NCI-H1436 (cell line): ENCODE measurements around the gene TBX2.
"Not testable (repeated sequence)": the region's sequence is repeated elsewhere in the genome, so short reads cannot be mapped to it uniquely, and the experiment has no call there.

Experiments
- DNase-seq: peaks from one replicate; lab custom pipeline; 2025; lab: John Stamatoyannopoulos, UW

Gene TBX2

DNA sequence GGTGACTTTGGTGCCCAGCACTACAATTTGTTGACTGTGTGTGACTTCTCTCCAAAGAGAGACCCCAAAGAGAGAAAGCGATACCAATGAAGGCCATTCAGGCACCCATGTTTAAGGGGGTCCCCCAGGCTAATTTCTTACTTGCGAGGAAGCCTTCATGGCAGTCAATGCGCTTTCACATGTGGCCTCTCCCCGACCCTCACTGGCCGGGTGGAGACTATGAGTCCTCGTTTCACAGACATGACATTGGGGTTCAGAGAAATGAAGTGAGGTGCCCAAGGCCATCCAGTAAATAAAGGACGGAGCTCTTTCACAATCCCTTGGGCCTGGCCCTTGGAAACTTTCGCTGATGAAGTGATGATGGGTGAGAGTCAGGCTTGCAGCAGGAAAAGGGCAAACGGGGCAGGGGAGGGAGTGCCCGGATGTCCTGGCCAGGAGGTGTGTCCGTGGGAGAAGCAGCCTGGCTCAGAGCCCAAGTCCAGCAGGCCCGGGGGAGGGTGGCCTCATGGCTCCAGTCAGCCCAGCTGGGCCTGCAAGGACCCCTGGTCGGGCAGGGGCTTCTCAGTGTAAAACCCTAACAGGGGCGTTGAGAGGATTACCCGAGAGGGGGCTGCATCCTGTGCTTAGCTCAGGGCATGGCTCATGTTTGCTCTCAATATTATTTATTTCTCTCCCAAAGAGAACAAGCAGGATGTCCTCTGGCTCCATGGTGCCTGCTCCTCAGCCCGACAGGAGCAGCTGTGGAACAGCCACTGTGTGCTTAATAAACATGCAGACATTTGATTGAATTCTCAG is 14.7 kb downstream of the TBX2 start:
- DNase-seq, result no peak

DNA sequence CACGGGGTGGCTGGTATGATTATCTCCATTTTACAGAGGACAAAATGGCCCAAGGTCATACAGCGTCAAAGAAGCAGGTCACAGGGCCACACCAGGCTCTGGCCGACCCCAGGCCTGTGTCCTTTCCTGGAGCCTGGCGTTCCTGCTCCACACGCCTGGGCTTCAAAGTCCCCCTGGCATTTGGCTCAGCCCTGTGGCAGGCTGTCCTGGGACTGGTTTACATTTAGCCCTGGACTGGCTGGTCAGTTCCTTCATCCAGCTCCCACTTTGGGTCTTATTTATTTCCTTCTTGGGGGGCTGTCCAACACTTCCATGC is 15.3 kb downstream of the TBX2 start:
- DNase-seq, result no peak

DNA sequence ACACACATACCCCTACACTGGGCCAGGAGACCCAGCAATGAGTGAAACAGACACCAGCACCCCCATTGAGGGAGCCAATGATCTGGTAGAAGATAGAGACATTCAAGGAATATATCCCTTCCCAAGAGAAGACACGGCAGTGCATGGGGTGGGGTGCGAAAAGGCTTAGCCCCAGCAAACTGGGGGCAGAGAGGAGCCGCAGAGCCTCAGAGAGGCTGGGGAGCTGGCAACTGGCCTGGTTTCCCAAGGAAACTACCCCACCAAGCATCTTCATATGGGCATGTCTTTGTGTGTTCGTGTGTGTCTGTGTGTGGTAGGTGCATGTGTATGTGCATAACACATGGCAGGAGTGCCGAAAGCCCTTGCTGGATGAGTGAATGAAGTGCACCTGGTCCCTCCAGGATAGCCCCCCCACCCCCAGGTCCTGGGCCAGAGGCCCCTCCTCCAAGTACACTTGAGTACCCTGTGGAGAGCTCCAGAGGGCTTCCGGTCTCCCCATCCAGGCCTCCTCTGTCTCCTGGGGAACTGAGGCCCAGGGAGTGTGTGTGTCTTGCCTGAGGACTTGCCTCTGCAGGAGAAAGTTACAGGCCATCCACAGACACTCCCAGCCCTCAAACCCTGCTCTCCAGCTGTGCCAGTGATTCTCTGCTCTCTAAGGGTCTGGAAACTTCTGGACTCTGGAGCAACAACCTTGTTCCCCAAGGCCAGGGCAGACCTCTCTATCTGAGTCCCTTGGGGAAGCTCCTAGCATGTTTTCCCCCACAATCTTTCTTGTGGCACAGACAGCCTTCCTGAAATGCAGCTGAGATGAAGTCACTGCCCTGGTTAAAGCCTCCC is 15.9 kb downstream of the TBX2 start:
- no peak for DNase-seq

DNA sequence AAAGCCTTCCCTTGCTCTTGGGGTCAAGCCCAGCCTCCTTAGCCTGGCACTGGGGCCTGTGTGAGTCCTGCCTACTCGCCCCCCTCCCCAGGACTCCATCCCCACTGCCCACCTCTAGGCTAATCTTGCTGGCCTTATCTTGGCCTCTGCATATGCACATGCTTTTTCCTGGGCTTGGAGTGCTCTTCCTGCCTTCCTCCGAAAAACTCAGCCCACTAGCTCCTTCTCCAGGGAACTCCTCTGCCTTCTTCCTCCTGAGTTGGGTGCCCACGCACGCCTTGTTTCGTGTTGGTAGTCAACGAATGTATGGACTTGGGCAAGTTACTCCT is 16.5 kb downstream of the TBX2 start:
- no peak for DNase-seq

DNA sequence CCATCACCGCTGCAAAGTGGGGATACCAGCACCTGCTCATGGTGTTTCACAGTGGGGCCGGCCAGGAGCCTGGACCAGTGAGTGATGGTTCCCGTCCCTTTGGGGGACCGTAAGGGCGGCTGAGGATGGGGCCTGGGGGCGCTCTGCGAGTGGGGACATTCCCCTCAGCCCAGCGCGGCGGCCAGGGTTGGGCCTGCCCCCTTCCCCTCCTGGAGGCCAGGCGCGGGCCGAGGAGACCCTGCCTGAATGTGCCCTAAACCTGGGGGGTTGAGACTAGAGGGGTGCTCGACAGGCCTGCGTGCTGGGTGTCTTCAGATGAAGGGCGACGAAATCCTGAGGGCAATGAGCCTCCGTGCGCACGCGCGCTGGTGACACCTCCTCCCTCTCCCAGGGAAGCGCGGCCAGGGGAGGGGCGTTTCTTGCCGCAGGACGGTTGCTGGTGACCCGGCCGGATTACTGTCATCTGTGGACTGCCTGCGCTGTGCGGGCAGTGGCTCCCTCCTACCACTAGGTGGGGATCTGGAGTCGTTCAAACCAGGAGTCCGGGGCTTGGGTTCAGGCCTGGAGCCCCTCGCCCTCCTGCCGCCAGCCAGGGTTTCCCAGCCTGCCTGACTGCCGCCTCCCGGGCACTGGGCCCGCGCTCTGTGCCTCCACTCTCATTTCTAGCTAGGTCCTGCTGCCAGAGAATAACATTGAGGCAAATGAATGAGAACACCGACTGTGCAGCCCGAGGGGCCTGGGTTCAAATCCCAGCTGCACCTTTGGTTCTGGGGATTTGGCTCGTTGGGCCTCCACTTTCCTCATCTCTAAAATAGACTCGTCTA is 17.1 kb downstream of the TBX2 start:
- DNase-seq, result peak; percentile 68

- DNase-seq, result no peak
Measured at GRCh38 chr17:61418449-61418848, 18.8 kb downstream of the TBX2 start.

- DNase-seq, result no peak
Measured at GRCh38 chr17:61419496-61420046, 19.9 kb downstream of the TBX2 start.

DNA sequence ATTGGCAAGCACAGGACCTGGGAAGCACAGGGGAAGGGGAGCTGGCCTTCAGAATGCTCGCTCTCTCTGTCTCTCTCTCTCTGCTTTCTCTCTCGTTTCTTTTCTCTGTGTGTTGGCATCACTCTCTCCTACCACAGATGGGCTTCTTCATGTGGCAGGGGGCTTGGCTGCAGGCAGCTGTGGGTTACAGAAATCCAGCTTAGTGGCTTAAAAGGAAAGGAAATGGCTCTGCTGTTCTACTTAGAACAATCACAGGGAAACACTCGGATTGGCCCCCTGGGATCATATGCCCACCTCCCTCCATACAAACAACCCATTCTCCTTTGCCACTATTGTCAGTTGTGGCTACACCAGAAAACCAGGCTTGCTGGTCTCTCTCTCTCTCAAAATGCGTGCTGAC is 20.4 kb downstream of the TBX2 start:
- no peak for DNase-seq

GRCh38 chr17:61420745-61421398 is 21.2 kb downstream of the TBX2 start:
- no peak for DNase-seq

DNA sequence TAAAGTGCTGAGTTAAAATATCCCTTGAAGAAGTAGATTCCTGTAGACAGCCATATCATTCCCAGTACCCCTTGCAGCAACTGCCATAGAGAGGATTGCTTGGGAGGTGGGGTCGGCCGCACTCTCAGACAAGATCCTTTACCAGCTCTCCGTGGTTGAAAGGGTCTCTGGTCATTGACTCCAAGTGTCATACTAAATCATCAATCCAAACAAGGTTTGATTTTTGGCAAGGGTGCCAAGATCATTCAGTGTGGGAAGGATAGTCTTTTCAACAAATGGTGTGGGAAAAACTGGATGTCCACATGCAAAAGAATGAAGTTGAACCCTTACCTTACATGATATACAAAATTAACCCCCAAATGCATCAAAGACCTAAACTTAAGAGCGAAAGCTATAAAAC is 21.8 kb downstream of the TBX2 start:
- no peak for DNase-seq

DNA sequence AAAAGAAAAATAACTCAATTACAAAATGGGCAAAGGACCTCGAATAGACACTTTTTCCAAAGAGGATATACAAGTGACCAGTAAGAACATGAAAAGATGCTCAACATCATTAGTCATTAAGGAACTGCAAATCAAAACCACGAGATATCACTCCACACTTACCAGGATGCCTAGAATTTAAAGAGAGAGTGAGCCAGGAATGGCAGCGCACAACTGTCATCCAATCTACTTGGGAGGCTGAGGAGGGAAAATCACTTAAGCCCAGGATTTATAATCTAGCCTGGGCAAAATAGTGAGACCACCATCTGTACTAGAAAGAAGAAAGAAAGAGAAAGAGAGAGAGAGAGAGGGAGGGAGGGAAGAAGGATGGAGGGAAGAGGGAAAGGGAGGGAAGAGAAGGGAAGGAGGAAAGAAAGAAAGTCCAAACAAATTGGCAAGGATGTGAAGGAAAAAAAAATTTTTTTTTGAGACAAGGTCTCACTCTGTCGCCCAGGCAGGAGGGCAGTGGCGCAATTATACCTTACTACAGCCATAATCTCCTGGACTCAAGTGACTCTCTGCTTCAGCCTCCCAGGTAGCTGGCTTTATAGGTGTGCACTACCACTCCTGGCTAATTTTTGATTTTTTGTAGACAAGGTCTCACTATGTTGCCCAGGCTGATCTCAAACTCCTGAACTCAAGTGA is 22.6 kb downstream of the TBX2 start:
- DNase-seq, result no peak

- no peak for DNase-seq
Measured at GRCh38 chr17:61422869-61423268, 23.2 kb downstream of the TBX2 start.

- DNase-seq, result no peak
Measured at GRCh38 chr17:61423967-61424649, 24.5 kb downstream of the TBX2 start.

- DNase-seq, result peak; percentile 17
Measured at GRCh38 chr17:61425682-61426481, 26.2 kb downstream of the TBX2 start.

GRCh38 chr17:61426482-61427304 is 27.1 kb downstream of the TBX2 start:
- DNase-seq, result no peak

GRCh38 chr17:61427567-61427966 is 27.9 kb downstream of the TBX2 start:
- DNase-seq, result no peak

- DNase-seq, result no peak
Measured at GRCh38 chr17:61429274-61429673, 29.6 kb downstream of the TBX2 start.

- not testable (repeated sequence) for DNase-seq
Measured at GRCh38 chr17:61429831-61430230, 30.2 kb downstream of the TBX2 start.
